Breast epithelium (tissue), 3 donors: Measurements from ENCODE around the gene STX8.

ENCODE experiments used
- POLR2A ChIP-seq: fragments of 450-650 bp; IDR thresholded peaks from one replicate; pipeline ENCODE4 v1.6.1; 2016; ENCODE audit warnings: antibody characterized with exemption, mild to moderate bottlenecking, moderate library complexity
- TF ChIP-seq, protein P1 (sequence below), 3 donors: fragments of 450-650 bp; IDR thresholded peaks; one replicate each; pipeline ENCODE4 v1.5.1; 2016 to 2017; ENCODE audit warnings: antibody characterized with exemption in 3 of 3, mild to moderate bottlenecking in 3 of 3, moderate library complexity in 3 of 3

DNA sequence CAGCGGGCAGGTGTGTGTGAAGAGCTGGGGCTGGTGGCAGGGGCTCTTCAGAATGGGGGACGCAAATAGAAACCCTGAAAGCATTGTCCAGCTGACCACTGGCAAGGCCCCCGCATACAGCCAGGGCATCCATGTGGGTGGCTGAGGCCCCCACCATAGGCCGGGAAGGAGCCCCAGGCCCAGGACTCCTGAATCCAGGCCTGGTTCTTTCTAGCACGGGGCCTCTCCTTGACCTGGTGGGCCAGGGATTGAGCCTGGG lies 353.8 kb downstream of the STX8 start:
- TF ChIP-seq, protein P1, sequence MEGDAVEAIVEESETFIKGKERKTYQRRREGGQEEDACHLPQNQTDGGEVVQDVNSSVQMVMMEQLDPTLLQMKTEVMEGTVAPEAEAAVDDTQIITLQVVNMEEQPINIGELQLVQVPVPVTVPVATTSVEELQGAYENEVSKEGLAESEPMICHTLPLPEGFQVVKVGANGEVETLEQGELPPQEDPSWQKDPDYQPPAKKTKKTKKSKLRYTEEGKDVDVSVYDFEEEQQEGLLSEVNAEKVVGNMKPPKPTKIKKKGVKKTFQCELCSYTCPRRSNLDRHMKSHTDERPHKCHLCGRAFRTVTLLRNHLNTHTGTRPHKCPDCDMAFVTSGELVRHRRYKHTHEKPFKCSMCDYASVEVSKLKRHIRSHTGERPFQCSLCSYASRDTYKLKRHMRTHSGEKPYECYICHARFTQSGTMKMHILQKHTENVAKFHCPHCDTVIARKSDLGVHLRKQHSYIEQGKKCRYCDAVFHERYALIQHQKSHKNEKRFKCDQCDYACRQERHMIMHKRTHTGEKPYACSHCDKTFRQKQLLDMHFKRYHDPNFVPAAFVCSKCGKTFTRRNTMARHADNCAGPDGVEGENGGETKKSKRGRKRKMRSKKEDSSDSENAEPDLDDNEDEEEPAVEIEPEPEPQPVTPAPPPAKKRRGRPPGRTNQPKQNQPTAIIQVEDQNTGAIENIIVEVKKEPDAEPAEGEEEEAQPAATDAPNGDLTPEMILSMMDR (IDR thresholded peaks at IDR 0.05), result no peak
- no peak for TF ChIP-seq POLR2A
